ENCODE measurements around the gene GDF11. TPM values are rescaled to one million over a fixed set of nuclear protein-coding genes. Genes with fewer than 3 reads are reported as not detected.

The GDF11 gene
- total RNA-seq, 1 experiment from 2014 or later, result 31.8 TPM

GRCh38 chr12:55693323-55694187 lies 49.4 kb upstream of the GDF11 start:
- Histone ChIP-seq H4K5ac (ENCODE audit: insufficient read length, low read depth, low read length) (no peak overlapping the region), H3K9ac (ENCODE audit: extremely low read depth, insufficient read length, low read length) (no peak overlapping the region), H2BK5ac (ENCODE audit: insufficient read length, low read length) (no peak overlapping the region), H3K56ac (ENCODE audit: insufficient read length, low read depth, low read length) (no peak overlapping the region), H3K23me2 (ENCODE audit: insufficient read length, low read depth, low read length, poor library complexity, severe bottlenecking) (no peaks in the 10 kb centered on the region), H3K18ac (ENCODE audit: insufficient read length, low read depth, low read length) (no peak overlapping the region), H3K4ac (ENCODE audit: low read depth, low read length) (no peak overlapping the region), H4K8ac (replicated peaks; ENCODE audit: insufficient read length, low read depth, low read length) (no peak overlapping the region), H3K4me1 (ENCODE audit: insufficient read depth, low read length) (no peaks in the 10 kb centered on the region), H2BK15ac (ENCODE audit: low read depth, low read length) (no peak overlapping the region), H3K23ac (ENCODE audit: insufficient read length, low read depth, low read length) (no peak overlapping the region), H3K4me2 (ENCODE audit: insufficient read depth, insufficient read length, low read length) (no peak overlapping the region), H3K14ac (ENCODE audit: insufficient read depth, low read length) (no peak overlapping the region), H2BK20ac (ENCODE audit: low read depth, low read length, poor library complexity, severe bottlenecking) (no peak overlapping the region), H2AK5ac (ENCODE audit: insufficient read length, low read length) (no peak overlapping the region), H2AFZ (ENCODE audit: low read length) (no peak overlapping the region), H2BK120ac (ENCODE audit: low read depth, low read length, poor library complexity, severe bottlenecking) (no peak overlapping the region), H4K20me1 (ENCODE audit: control insufficient read depth, insufficient read depth, insufficient read length) (no peaks in the 10 kb centered on the region), H3T11ph (ENCODE audit: low read length) (no peak overlapping the region), H4K91ac (ENCODE audit: insufficient read length, low read depth, low read length) (no peak overlapping the region), H3K9me3 (ENCODE audit: control insufficient read depth, low read depth, low read length) (no peaks in the 10 kb centered on the region), H3K79me1 (ENCODE audit: insufficient read depth, low read depth, low read length, poor library complexity, severe bottlenecking) (no peaks in the 10 kb centered on the region), H3K79me2 (ENCODE audit: insufficient read depth, low read length) (no peaks in the 10 kb centered on the region), H2BK12ac (ENCODE audit: insufficient read length, low read depth, low read length) (no peak overlapping the region), H3K27me3 (ENCODE audit: insufficient read depth, low read length) (no peaks in the 10 kb centered on the region), H3K27ac (ENCODE audit: insufficient read length, low read depth, low read length) (no peak overlapping the region)
- Mint-ChIP-seq H3K4me3 (no peak overlapping the region), H3K27ac (peak overlapping the region in 1 of 3 experiments; percentile 70; a peak in 1 of 7 replicates), H3K4me1 (no peaks in the 10 kb centered on the region), H3K36me3 (ENCODE audit: insufficient read depth in 1 of 3, low read depth in 3 of 3) (peaks cover 34 to 61% (median 50%) of the 10 kb centered on the region in 3 experiments), H3K27me3 (ENCODE audit: low read depth) (no peaks in the 10 kb centered on the region), H3K9me3 (no peaks in the 10 kb centered on the region)
- peak; percentile 16 for DNase-seq
- TF ChIP-seq CTCF (conservative IDR thresholded peaks at IDR 0.05), result no peak
- WGBS (ENCODE audit: extremely low coverage, insufficient read length, low lambda C conversion rate), result no CpG with 5 or more reads among the region's 7 CpGs
